ENCODE data around the gene SV2B. TPM values are rescaled to one million over a fixed set of nuclear protein-coding genes. Genes with fewer than 3 reads are reported as not detected.
A peak's percentile ranks its signal among the peaks of the same experiment; 100 is the strongest.

Gene SV2B
- total RNA-seq, 1 donor from 2014 or later, result 0.26 TPM

- H3K36me3 ChIP-seq (ENCODE audit: control insufficient read depth, insufficient read depth, low read length), result no peaks in the 10 kb centered on the region
- H3K4me3 ChIP-seq (ENCODE audit: low read depth, low read length), result no peak overlapping the region
- TF ChIP-seq CTCF (IDR thresholded peaks at IDR 0.05; ENCODE audit: insufficient read depth, low read length, severe bottlenecking), result no peak
- FAIRE-seq, result no peak
- no peaks in the 10 kb centered on the region for H3K27me3 ChIP-seq (ENCODE audit: control insufficient read depth, insufficient read depth, low read length)
- no peak for DNase-seq (ENCODE audit: low read depth)
Observed at GRCh38 chr15:91124132-91124531, 24.1 kb downstream of the SV2B start.

GRCh38 chr15:91125162-91125561 lies 25.1 kb downstream of the SV2B start:
- Histone ChIP-seq H3K4me3 (ENCODE audit: low read depth, low read length) (no peak overlapping the region), H3K27me3 (ENCODE audit: control insufficient read depth, insufficient read depth, low read length) (no peaks in the 10 kb centered on the region), H3K36me3 (ENCODE audit: control insufficient read depth, insufficient read depth, low read length) (no peaks in the 10 kb centered on the region)
- no peak for TF ChIP-seq CTCF (IDR thresholded peaks at IDR 0.05; ENCODE audit: insufficient read depth, low read length, severe bottlenecking)
- no peak for DNase-seq (ENCODE audit: low read depth)
- FAIRE-seq, result no peak

GRCh38 chr15:91126080-91126479 lies 26.0 kb downstream of the SV2B start:
- H3K27me3 ChIP-seq (ENCODE audit: control insufficient read depth, insufficient read depth, low read length), result no peaks in the 10 kb centered on the region
- peak; percentile 41 for DNase-seq (ENCODE audit: low read depth)
- H3K4me3 ChIP-seq (ENCODE audit: low read depth, low read length), result no peak overlapping the region
- TF ChIP-seq CTCF (IDR thresholded peaks at IDR 0.05; ENCODE audit: insufficient read depth, low read length, severe bottlenecking), result no peak
- no peaks in the 10 kb centered on the region for H3K36me3 ChIP-seq (ENCODE audit: control insufficient read depth, insufficient read depth, low read length)
- FAIRE-seq, result no peak

- Histone ChIP-seq H3K36me3 (ENCODE audit: control insufficient read depth, insufficient read depth, low read length) (no peaks in the 10 kb centered on the region), H3K4me3 (ENCODE audit: low read depth, low read length) (no peak overlapping the region), H3K27me3 (ENCODE audit: control insufficient read depth, insufficient read depth, low read length) (no peaks in the 10 kb centered on the region)
- TF ChIP-seq CTCF (IDR thresholded peaks at IDR 0.05; ENCODE audit: insufficient read depth, low read length, severe bottlenecking), result no peak
- no peak for DNase-seq (ENCODE audit: low read depth)
- no peak for FAIRE-seq
Observed at GRCh38 chr15:91127236-91127955, 27.3 kb downstream of the SV2B start.

DNA sequence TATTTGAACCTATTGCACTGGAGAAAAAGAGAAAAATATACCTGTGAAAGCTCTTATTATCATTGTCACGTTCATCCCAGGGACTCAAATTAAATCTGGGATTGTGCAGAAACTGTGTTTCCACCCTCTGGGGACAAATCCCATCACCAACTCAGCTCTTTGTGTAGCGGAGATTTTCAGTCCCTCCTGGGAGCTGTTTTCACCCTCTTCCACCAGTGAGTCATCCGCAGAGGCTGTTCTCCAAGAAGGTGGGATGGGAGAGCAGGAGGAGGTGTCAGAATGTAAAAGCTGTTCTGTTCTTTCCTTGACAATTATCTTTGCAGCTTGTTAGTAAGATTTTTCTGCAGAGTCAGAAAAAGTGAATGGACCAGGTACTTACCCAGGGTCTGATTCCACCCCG lies 28.0 kb downstream of the SV2B start:
- no peak for FAIRE-seq
- DNase-seq (ENCODE audit: low read depth), result no peak
- no peaks in the 10 kb centered on the region for H3K27me3 ChIP-seq (ENCODE audit: control insufficient read depth, insufficient read depth, low read length)

More for the DNA sequence above, 28.0 kb downstream of the SV2B start:
- Histone ChIP-seq H3K4me3 (ENCODE audit: low read depth, low read length) (no peak overlapping the region), H3K36me3 (ENCODE audit: control insufficient read depth, insufficient read depth, low read length) (no peaks in the 10 kb centered on the region)
- TF ChIP-seq CTCF (IDR thresholded peaks at IDR 0.05; ENCODE audit: insufficient read depth, low read length, severe bottlenecking), result no peak
